OCI-LY1 (cell line): ENCODE data around the gene ZNF221.

Experiments used
- H2AFZ ChIP-seq: fragments of 200-600 bp; sonication (generic), shearing (Covaris generic); 2 replicates; pipeline ENCODE4 v1.6.0; 2014; ENCODE audit warnings: antibody characterized with exemption, mild to moderate bottlenecking, low read length
- H3F3A ChIP-seq: fragments of 200-600 bp; sonication (generic), shearing (Covaris generic); 2 replicates; pipeline ENCODE4 v1.6.0; 2014; ENCODE audit warnings: mild to moderate bottlenecking, antibody characterized with exemption, low read length, moderate library complexity; ENCODE audit not compliant: insufficient read depth
- H3K27ac ChIP-seq: fragments of 200-600 bp; sonication (generic); 2 replicates; pipeline ENCODE4 v1.5.1; 2014; ENCODE audit warnings: low read length, mixed run types, mild to moderate bottlenecking, low read depth; ENCODE audit not compliant: poor library complexity, severe bottlenecking
- H3K27me3 ChIP-seq: fragments of 200-600 bp; sonication (generic); 2 replicates; pipeline ENCODE4 v1.6.0; 2014; ENCODE audit warnings: antibody characterized with exemption, mild to moderate bottlenecking, low read length, moderate library complexity; ENCODE audit not compliant: insufficient read depth
- H3K36me3 ChIP-seq: fragments of 200-600 bp; sonication (generic); 2 replicates; pipeline ENCODE4 v1.6.1; 2014; ENCODE audit warnings: mild to moderate bottlenecking, antibody characterized with exemption, low read length, moderate library complexity, mixed read lengths; ENCODE audit not compliant: insufficient read depth
- H3K4me1 ChIP-seq: fragments of 200-600 bp; sonication (generic); 2 replicates; pipeline ENCODE4 v1.5.1; 2014; ENCODE audit warnings: mild to moderate bottlenecking, low read length, moderate library complexity; ENCODE audit not compliant: insufficient read depth, severe bottlenecking
- H3K4me2 ChIP-seq: fragments of 200-600 bp; sonication (generic), shearing (Covaris generic); 2 replicates; pipeline ENCODE4 v1.6.1; 2014; ENCODE audit warnings: low read length
- H3K4me3 ChIP-seq: fragments of 200-600 bp; sonication (generic); 2 replicates; pipeline ENCODE4 v1.5.1; 2014; ENCODE audit warnings: low read length, low read depth, mild to moderate bottlenecking, mixed read lengths; ENCODE audit not compliant: poor library complexity, severe bottlenecking
- H3K79me2 ChIP-seq: fragments of 200-600 bp; shearing (Covaris generic); 2 replicates; pipeline ENCODE4 v1.6.1; 2016; ENCODE audit warnings: mixed run types, low read length, mixed read lengths; ENCODE audit not compliant: insufficient read depth
- H3K9ac ChIP-seq: fragments of 200-600 bp; sonication (generic), shearing (Covaris generic); 2 replicates; pipeline ENCODE4 v1.6.1; 2014; ENCODE audit warnings: mild to moderate bottlenecking, low read length, mixed read lengths
- H3K9me2 ChIP-seq: fragments of 200-600 bp; sonication (generic), shearing (Covaris generic); 2 replicates; pipeline ENCODE4 v1.6.1; 2014; ENCODE audit warnings: low read depth, mild to moderate bottlenecking, low read length, mixed read lengths
- H3K9me3 ChIP-seq: fragments of 200-600 bp; shearing (Covaris generic); 2 replicates; pipeline ENCODE4 v1.6.1; 2014; ENCODE audit warnings: low read length, mixed read lengths
- H4K20me1 ChIP-seq: fragments of 200-600 bp; sonication (generic), shearing (Covaris generic); 2 replicates; pipeline ENCODE4 v1.6.0; 2016; ENCODE audit warnings: mild to moderate bottlenecking, low read length; ENCODE audit not compliant: insufficient read depth
- CTCF ChIP-seq: fragments of 200-600 bp; sonication (generic), shearing (Covaris generic); IDR thresholded peaks from 2 replicates; pipeline ENCODE4 v1.5.1; 2017; ENCODE audit warnings: mild to moderate bottlenecking, antibody characterized with exemption, low read length, moderate library complexity, mixed read lengths
- EZH2 ChIP-seq: fragments of 200-600 bp; sonication (generic), shearing (Covaris generic); IDR thresholded peaks from 2 replicates; pipeline ENCODE4 v1.8.0; 2017; ENCODE audit warnings: borderline replicate concordance, mixed run types, mild to moderate bottlenecking, antibody characterized with exemption, low read length, moderate library complexity, mixed read lengths

Gene ZNF221

GRCh38 chr19:43910884-43911283 is 40.1 kb upstream of the ZNF221 start:
- Histone ChIP-seq H3K27ac (no peak overlapping the region), H3K4me3 (no peak overlapping the region), H3K36me3 (peaks cover 29% of the 10 kb centered on the region), H3K9me3 (peaks cover 37% of the 10 kb centered on the region), H3K27me3 (no peaks in the 10 kb centered on the region), H3K9me2 (no peaks in the 10 kb centered on the region), H3F3A (no peaks in the 10 kb centered on the region), H3K4me2 (no peak overlapping the region), H2AFZ (no peak overlapping the region), H3K9ac (no peak overlapping the region), H3K4me1 (no peaks in the 10 kb centered on the region), H3K79me2 (no peaks in the 10 kb centered on the region), H4K20me1 (no peaks in the 10 kb centered on the region)
- no peak for TF ChIP-seq EZH2
- TF ChIP-seq CTCF, result no peak

GRCh38 chr19:43913383-43913782 is 37.6 kb upstream of the ZNF221 start:
- Histone ChIP-seq H3K36me3 (peaks cover 54% of the 10 kb centered on the region), H4K20me1 (no peaks in the 10 kb centered on the region), H3K4me1 (no peaks in the 10 kb centered on the region), H3K79me2 (no peaks in the 10 kb centered on the region), H3K4me2 (no peak overlapping the region), H3K27me3 (no peaks in the 10 kb centered on the region), H3K9ac (no peak overlapping the region), H3K9me2 (no peaks in the 10 kb centered on the region), H3K4me3 (no peak overlapping the region), H3K9me3 (peaks cover 43% of the 10 kb centered on the region), H3F3A (no peaks in the 10 kb centered on the region), H2AFZ (no peak overlapping the region), H3K27ac (no peak overlapping the region)
- TF ChIP-seq EZH2 (no peak), CTCF (no peak)

- Histone ChIP-seq H3K36me3 (peaks cover 61% of the 10 kb centered on the region), H3K9me3 (peaks cover 43% of the 10 kb centered on the region), H3K4me3 (no peak overlapping the region), H4K20me1 (no peaks in the 10 kb centered on the region), H3K9me2 (no peaks in the 10 kb centered on the region), H3K9ac (no peak overlapping the region), H3K4me2 (no peak overlapping the region), H3K4me1 (no peaks in the 10 kb centered on the region), H3K79me2 (no peaks in the 10 kb centered on the region), H3K27ac (no peak overlapping the region), H3K27me3 (no peaks in the 10 kb centered on the region), H2AFZ (no peak overlapping the region), H3F3A (no peaks in the 10 kb centered on the region)
- no peak for TF ChIP-seq EZH2
- TF ChIP-seq CTCF, result no peak
These were observed 37.0 kb upstream of the ZNF221 start for GRCh38 chr19:43914051-43914450.
